A673 (cell line): ENCODE measurements around the gene BRD4.

Experiments
- EZH2 ChIP-seq: fragments of 200-600 bp; sonication (generic); IDR thresholded peaks from 2 replicates; pipeline ENCODE4 v1.6.1; 2017; ENCODE audit warnings: borderline replicate concordance, low read depth, mild to moderate bottlenecking, mixed read lengths, antibody characterized with exemption, low read length; ENCODE audit not compliant: poor library complexity, severe bottlenecking
- TF ChIP-seq, protein P1 (sequence below): fragments of 300-800, 200-600 bp; sonication (generic); conservative IDR thresholded peaks from 2 replicates; pipeline ENCODE4 v1.5.1; 2017; ENCODE audit warnings: low read depth, mild to moderate bottlenecking, antibody characterized with exemption, low read length, moderate library complexity, mixed read lengths

DNA sequence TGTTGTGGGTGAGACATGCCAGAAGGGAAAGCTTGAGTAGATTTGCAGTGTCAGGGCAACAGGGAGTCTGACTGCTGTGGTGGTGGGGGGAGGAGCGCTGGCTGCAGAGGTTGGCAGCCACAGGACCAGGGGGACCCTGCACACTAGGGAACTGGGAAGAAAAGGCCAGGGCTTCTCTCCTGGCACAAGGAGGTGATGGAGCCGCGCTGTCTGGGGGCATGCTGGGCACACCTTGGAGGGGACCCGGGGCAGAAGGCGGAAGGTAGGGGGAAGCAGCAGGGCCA lies 86.2 kb downstream of the BRD4 start:
- TF ChIP-seq, protein P1, sequence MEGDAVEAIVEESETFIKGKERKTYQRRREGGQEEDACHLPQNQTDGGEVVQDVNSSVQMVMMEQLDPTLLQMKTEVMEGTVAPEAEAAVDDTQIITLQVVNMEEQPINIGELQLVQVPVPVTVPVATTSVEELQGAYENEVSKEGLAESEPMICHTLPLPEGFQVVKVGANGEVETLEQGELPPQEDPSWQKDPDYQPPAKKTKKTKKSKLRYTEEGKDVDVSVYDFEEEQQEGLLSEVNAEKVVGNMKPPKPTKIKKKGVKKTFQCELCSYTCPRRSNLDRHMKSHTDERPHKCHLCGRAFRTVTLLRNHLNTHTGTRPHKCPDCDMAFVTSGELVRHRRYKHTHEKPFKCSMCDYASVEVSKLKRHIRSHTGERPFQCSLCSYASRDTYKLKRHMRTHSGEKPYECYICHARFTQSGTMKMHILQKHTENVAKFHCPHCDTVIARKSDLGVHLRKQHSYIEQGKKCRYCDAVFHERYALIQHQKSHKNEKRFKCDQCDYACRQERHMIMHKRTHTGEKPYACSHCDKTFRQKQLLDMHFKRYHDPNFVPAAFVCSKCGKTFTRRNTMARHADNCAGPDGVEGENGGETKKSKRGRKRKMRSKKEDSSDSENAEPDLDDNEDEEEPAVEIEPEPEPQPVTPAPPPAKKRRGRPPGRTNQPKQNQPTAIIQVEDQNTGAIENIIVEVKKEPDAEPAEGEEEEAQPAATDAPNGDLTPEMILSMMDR, result no peak
- no peak for TF ChIP-seq EZH2
